ENCODE measurements around the gene MAML2.

GRCh38 chr11:96276836-96277235, 66.2 kb downstream of the MAML2 start:
- TF ChIP-seq GATA2 (CRISPR knock-in tag; IDR thresholded peaks at IDR 0.05) = no peak
- no peak for TF ChIP-seq CTCF (IDR thresholded peaks at IDR 0.05)
- TF ChIP-seq RFX5 (IDR thresholded peaks at IDR 0.05; ENCODE audit: low read length) = no peak
- TF ChIP-seq REST (IDR thresholded peaks at IDR 0.05; ENCODE audit: low read depth, low read length) = no peak
- no peak for TF ChIP-seq RCOR1 (IDR thresholded peaks at IDR 0.05; ENCODE audit: low read length)
- TF ChIP-seq EP300 (IDR thresholded peaks at IDR 0.05; ENCODE audit: borderline replicate concordance in 1 of 2, low read depth in 1 of 2, low read length in 1 of 2) = no peak
- TF ChIP-seq POLR2AphosphoS5 (IDR thresholded peaks at IDR 0.05; ENCODE audit: low read depth, low read length) = no peak
- no peak for TF ChIP-seq YY1 (IDR thresholded peaks at IDR 0.05; ENCODE audit: low read depth)
- TF ChIP-seq SMC3 (IDR thresholded peaks at IDR 0.05; ENCODE audit: low read depth, low read length) = no peak
- TF ChIP-seq MAX (IDR thresholded peaks at IDR 0.05; ENCODE audit: low read depth) = no peak
- no peak for TF ChIP-seq SIN3A (IDR thresholded peaks at IDR 0.05; ENCODE audit: borderline replicate concordance, low read depth, low read length)
- no peak for TF ChIP-seq RXRA (IDR thresholded peaks at IDR 0.05; ENCODE audit: borderline replicate concordance, low read depth)
- TF ChIP-seq JUND (IDR thresholded peaks at IDR 0.05) = no peak
- no peak for TF ChIP-seq TAF1 (IDR thresholded peaks at IDR 0.05; ENCODE audit: borderline replicate concordance, low read depth, low read length)

Data from SK-N-SH (cell line).